HEK293 (cell line): Measurements from ENCODE around the gene TMC6.
A peak's percentile ranks its signal among the peaks of the same experiment; 100 is the strongest.

ENCODE experiments used
- KLF10 ChIP-seq: fragments of 450-650 bp; IDR thresholded peaks from 2 replicates; pipeline ENCODE4 v1.5.1; 2018; ENCODE audit warnings: missing biosample characterization, mild to moderate bottlenecking, missing genetic modification characterization
- KLF17 ChIP-seq: fragments of 450-650 bp; formaldehyde crosslinking; IDR thresholded peaks from 2 replicates; pipeline ENCODE4 v1.5.1; 2016; ENCODE audit warnings: missing biosample characterization, missing genetic modification characterization
- KLF8 ChIP-seq: fragments of 450-650 bp; formaldehyde crosslinking; IDR thresholded peaks from 2 replicates; pipeline ENCODE4 v1.5.1; 2016; ENCODE audit warnings: missing biosample characterization, missing genetic modification characterization
- PATZ1 ChIP-seq: fragments of 450-650 bp; formaldehyde crosslinking; IDR thresholded peaks from 2 replicates; pipeline ENCODE4 v1.5.1; 2016; ENCODE audit warnings: missing biosample characterization, missing genetic modification characterization
- PRDM10 ChIP-seq: fragments of 450-650 bp; formaldehyde crosslinking; IDR thresholded peaks from 2 replicates; pipeline ENCODE4 v1.5.1; 2016; ENCODE audit warnings: missing biosample characterization, missing genetic modification characterization
- YY1 ChIP-seq: fragments of 450-650 bp; formaldehyde crosslinking; IDR thresholded peaks from 2 replicates; pipeline ENCODE4 v1.5.1; 2018; ENCODE audit warnings: missing biosample characterization, missing genetic modification characterization
- ZBTB8A ChIP-seq: fragments of 450-650 bp; formaldehyde crosslinking; IDR thresholded peaks from 2 replicates; pipeline ENCODE4 v1.5.1; 2016; ENCODE audit warnings: missing biosample characterization, missing genetic modification characterization
- ZIC2 ChIP-seq: fragments of 450-650 bp; formaldehyde crosslinking; IDR thresholded peaks from 2 replicates; pipeline ENCODE4 v1.5.1; 2016; ENCODE audit warnings: missing biosample characterization, missing genetic modification characterization
- ZNF148 ChIP-seq: fragments of 450-650 bp; formaldehyde crosslinking; IDR thresholded peaks from 2 replicates; pipeline ENCODE4 v1.5.0; 2017; ENCODE audit warnings: missing biosample characterization, missing genetic modification characterization, borderline replicate concordance
- ZNF184 ChIP-seq: fragments of 450-650 bp; IDR thresholded peaks from 2 replicates; pipeline ENCODE4 v1.5.1; 2018; ENCODE audit warnings: missing biosample characterization, mild to moderate bottlenecking, missing genetic modification characterization
- ZNF23 ChIP-seq: fragments of 450-650 bp; formaldehyde crosslinking; IDR thresholded peaks from 2 replicates; pipeline ENCODE4 v1.5.1; 2016; ENCODE audit warnings: missing biosample characterization, missing genetic modification characterization, borderline replicate concordance
- ZNF292 ChIP-seq: fragments of 450-650 bp; formaldehyde crosslinking; IDR thresholded peaks from 2 replicates; pipeline ENCODE4 v1.5.1; 2016; ENCODE audit warnings: low read depth, missing biosample characterization, missing genetic modification characterization, borderline replicate concordance
- ZNF354C ChIP-seq: fragments of 450-650 bp; formaldehyde crosslinking; IDR thresholded peaks from 2 replicates; pipeline ENCODE4 v1.5.1; 2016; ENCODE audit warnings: missing biosample characterization, missing genetic modification characterization, low read depth, borderline replicate concordance
- ZNF362 ChIP-seq: fragments of 450-650 bp; formaldehyde crosslinking; IDR thresholded peaks from 2 replicates; pipeline ENCODE4 v1.5.1; 2016; ENCODE audit warnings: missing biosample characterization, missing genetic modification characterization
- ZNF423 ChIP-seq: fragments of 450-650 bp; formaldehyde crosslinking; IDR thresholded peaks from 2 replicates; pipeline ENCODE4 v1.5.1; 2016; ENCODE audit warnings: missing biosample characterization, missing genetic modification characterization
- ZNF473 ChIP-seq: fragments of 450-650 bp; formaldehyde crosslinking; IDR thresholded peaks from 2 replicates; pipeline ENCODE4 v1.5.1; 2017; ENCODE audit warnings: missing biosample characterization, missing genetic modification characterization
- ZNF518A ChIP-seq: fragments of 450-650 bp; formaldehyde crosslinking; conservative IDR thresholded peaks from 2 replicates; pipeline ENCODE4 v1.5.1; 2016; ENCODE audit warnings: low read depth, missing biosample characterization, missing genetic modification characterization
- ZNF596 ChIP-seq: fragments of 450-650 bp; IDR thresholded peaks from 2 replicates; pipeline ENCODE4 v1.5.0; 2018; ENCODE audit warnings: missing biosample characterization, mild to moderate bottlenecking, missing genetic modification characterization, moderate library complexity
- ZNF600 ChIP-seq: fragments of 450-650 bp; formaldehyde crosslinking; IDR thresholded peaks from 2 replicates; pipeline ENCODE4 v1.5.1; 2016; ENCODE audit warnings: missing biosample characterization, missing genetic modification characterization
- ZNF645 ChIP-seq: fragments of 450-650 bp; formaldehyde crosslinking; IDR thresholded peaks from 2 replicates; pipeline ENCODE4; 2016; ENCODE audit warnings: missing biosample characterization, missing genetic modification characterization
- ZNF658 ChIP-seq: fragments of 450-650 bp; formaldehyde crosslinking; IDR thresholded peaks from 2 replicates; pipeline ENCODE4; 2016; ENCODE audit warnings: missing biosample characterization, missing genetic modification characterization

Gene TMC6

GRCh38 chr17:78168242-78168902 lies 39.8 kb upstream of the TMC6 start, which contains the start of gene SYNGR2 (continued):
- TF ChIP-seq ZNF423 (tag by site-specific recombination) (no peak), KLF10 (tag by site-specific recombination) (peak; percentile 53), PATZ1 (tag by site-specific recombination) (peak; percentile 87), ZNF292 (tag by site-specific recombination) (no peak), ZNF184 (tag by site-specific recombination) (peak; percentile 53; the same call in 1 of the 2 replicates), ZNF596 (tag by site-specific recombination) (0 out of 2 replicates have a peak, but pooled peaks have one; percentile 54), ZNF148 (tag by site-specific recombination) (no peak), PRDM10 (peak; percentile 77), ZIC2 (tag by site-specific recombination) (0 out of 2 replicates have a peak, but pooled peaks have one; percentile 21), ZNF473 (tag by site-specific recombination) (no peak), KLF17 (peak; percentile 86), ZNF354C (tag by site-specific recombination) (no peak), ZNF23 (tag by site-specific recombination) (no peak), ZNF600 (no peak), ZNF658 (tag by site-specific recombination) (no peak), ZNF362 (tag by site-specific recombination) (no peak), ZNF518A (tag by site-specific recombination) (no peak), YY1 (peak; percentile 25; the same call in 1 of the 2 replicates), ZBTB8A (tag by site-specific recombination) (no peak), KLF8 (tag by site-specific recombination) (peak; percentile 68; the same call in 1 of the 2 replicates), ZNF645 (tag by site-specific recombination) (no peak)
